NCI-H1436 treated with DMSO at 0.1 percent for 48 hours (cell line): ENCODE measurements around the gene CCT6B.
"Not testable (repeated sequence)": the region's sequence is repeated elsewhere in the genome, so short reads cannot be mapped to it uniquely, and the experiment has no call there.

Experiments
- DNase-seq: peaks from one replicate; lab custom pipeline; 2025; lab: John Stamatoyannopoulos, UW

Gene CCT6B

GRCh38 chr17:34980681-34981537 lies 19.6 kb upstream of the CCT6B start:
- DNase-seq: peak; percentile 55

DNA sequence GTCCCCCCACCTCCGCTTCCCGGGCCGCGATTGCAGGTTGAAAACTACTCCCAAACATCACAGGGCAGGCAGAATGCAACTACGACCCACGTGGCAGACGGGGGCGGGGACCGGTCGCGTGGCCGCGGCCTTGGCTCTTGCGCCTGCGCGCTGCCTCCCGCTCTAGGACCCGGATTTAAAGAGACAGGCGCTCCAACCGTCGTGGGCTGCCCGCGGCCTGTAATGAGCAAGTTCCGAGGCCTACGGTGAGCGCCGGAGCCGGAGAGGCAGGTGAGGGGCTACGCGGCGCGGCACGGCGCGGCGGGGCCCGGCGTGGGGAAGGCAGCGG lies 19.1 kb upstream of the CCT6B start, which contains the start of gene LIG3:
Gene LIG3 (plus strand): TSS at position 160 of the 328 bp plus-strand sequence. CDS start 2,494 bp downstream, outside the sequence.
- peak; percentile 74 for DNase-seq

GRCh38 chr17:34979650-34980352 lies 18.5 kb upstream of the CCT6B start:
- no peak for DNase-seq

DNA sequence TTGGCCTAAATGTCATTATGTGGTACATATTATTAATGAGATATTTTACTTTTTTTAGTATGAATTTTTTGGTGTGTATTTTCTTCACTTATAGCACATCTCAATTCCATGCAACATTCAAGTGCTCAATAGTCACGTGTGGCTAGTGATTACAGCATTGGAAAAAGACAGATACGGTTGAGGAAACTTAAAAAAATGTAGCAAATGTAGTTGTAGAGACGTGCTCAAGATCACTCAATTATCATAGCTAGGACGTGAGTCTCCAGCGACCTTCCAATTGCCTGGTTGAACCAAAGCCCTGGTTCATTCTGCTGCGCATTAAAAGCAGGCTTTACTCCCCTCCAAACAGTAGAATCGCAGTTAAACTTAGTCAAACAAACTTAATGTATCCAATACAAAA lies 17.9 kb upstream of the CCT6B start:
- no peak for DNase-seq

DNA sequence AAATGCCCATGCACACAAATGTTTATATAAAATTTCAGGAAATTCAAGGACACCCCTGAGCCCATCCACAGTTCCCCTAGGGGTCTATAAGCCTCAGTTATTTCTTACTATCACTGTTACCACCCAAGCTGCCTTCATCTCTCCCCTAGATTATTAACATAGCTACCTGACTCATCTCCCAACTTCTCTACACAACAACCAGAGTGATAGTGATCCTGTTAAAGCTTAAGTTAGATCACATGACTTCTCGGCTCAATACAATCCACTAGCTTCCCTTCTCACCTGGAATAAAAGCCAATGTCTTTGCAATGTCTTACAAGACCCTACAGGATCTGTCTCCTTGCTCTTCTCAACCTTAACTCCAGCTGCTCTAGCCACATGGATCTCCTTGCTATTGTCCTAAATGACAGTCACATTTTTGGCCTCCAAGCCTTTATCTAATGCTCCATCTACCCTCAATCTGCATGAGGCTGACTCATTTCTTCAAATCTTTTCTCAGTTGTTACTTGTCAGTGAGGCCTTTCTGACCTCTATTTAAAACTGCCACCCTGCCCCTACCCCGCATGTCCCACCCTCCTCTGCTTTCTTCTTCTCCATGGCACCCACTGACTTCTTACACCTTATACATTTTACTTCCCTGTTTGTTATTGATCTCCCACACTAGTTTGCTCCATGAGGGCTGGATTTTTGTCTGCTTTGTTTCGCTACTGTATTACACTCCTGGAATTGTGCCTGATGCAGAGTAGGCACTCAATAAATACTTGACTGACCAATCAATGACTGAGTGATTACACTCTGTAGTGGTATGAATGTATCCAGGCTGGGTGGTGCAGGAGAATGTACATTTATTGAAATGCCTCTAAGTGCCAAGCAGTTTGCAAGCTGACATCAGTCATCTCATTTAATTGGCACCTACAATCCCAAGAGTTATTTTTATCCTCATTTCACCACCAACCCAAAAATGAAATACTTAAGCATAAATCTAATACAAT lies 13.8 kb upstream of the CCT6B start:
- no peak for DNase-seq

DNA sequence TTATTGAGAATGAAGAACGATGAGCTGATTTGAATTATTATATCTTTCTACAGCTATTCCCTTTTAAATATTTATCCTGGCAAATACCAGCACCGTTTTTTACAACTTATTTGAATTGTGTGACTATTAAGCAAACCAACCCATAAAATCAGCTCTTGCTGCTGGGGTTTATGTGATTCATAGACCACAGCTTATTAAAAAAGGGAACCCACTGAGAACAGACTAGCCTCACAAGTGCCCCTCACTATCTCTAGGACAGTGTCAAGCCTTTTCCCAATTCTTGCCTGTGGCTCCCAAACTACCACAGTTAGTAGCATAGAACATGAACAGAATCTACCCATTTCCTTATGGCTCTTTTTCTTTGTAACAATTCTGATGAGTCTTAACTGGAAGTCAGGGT lies 12.9 kb upstream of the CCT6B start:
- no peak for DNase-seq

DNA sequence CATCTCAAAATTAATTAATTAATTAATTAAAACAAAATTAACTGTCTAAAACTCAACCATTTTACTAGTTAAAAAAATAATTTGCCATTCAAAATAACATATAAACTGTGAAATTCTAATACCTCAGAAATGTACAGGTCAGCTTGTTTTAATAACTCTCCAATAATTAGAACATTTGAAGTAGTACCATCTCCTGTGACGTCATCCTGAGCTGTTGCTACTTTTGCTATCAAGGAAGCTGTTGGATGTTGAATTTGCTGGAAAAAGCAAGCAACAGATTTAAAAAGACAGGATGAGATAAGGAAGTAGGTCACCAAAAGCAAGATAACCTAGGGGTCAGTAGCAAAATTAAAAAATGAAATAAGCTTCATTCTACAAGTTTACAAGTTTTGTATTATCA lies 2.8 kb downstream of the CCT6B start:
- DNase-seq: no peak

GRCh38 chr17:34950780-34951179 lies 10.5 kb downstream of the CCT6B start:
- DNase-seq: not testable (repeated sequence)

DNA sequence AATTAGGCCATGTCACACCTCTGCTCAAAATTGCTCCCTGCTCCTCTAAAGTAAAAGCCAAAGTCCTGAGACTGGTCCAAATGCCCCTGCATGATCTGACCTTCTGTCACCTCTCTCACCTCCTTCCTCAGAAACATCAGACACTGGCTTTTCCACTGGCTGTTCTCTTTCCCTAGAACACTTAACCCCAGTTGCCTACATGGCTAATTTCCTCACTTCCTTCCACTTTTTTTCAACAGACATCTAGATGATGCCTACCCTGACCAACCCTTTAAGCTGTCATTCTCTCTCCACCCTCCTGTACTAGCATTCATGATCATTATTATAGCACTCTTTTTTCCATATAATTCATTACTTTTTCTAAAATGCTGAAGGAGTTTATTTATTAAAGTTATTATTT lies 31.0 kb downstream of the CCT6B start:
- no peak for DNase-seq

DNA sequence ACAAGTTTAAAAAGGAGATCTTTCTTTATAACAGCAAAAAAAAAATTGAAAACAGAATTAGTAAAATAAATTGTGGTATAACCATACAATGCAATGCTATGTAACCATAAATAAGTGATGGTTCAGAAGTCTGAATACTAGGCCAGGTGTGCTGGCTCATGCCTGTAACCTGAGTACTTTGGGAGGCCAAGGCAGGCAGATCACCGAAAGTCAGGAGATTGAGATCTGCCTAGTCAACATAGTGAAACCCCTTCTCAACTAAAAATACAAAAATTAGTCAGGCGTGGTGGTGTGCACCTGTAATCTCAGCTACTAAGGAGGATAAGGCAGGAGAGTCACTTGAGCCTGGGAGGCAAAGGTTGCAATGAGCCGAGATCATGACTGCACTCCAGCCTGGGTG lies 34.6 kb downstream of the CCT6B start:
- no peak for DNase-seq

DNA sequence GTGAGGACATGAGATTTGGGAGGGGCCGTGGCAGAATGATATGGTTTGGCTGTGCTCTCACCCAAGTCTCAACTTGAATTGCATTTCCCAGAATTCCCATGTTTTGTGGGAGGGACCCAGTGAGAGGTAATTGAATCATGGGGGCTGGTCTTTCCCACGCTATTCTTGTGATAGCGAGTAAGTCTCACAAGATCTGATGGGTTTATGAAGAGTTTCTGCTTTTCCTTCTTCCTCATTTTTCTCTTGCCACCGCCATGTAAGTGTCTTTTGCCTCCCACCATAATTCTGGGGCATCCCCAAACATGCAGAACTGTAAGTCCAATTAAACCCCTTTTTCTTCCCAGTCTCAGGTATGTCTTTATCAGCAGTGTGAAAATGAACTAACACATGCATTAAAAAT lies 40.6 kb downstream of the CCT6B start:
- DNase-seq: no peak

DNA sequence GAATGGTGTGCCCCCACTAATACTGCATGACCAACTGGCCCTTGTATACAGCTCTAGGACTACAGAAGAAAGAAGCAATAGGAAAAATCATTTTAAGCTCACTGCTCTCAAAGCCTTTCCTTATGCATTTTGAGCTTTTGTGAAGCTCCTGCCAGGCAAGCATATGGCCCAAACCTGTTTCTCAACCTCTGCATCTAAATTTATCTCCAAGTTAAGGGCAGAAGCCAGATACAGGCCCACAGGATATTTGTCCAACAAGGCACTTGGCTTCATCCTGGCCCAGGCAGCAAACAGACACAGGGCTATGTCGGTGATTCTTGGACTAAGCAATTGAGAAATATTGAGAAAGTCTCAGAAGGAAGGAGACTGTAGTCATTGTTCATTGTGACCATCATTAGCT lies 43.9 kb downstream of the CCT6B start:
- no peak for DNase-seq

DNA sequence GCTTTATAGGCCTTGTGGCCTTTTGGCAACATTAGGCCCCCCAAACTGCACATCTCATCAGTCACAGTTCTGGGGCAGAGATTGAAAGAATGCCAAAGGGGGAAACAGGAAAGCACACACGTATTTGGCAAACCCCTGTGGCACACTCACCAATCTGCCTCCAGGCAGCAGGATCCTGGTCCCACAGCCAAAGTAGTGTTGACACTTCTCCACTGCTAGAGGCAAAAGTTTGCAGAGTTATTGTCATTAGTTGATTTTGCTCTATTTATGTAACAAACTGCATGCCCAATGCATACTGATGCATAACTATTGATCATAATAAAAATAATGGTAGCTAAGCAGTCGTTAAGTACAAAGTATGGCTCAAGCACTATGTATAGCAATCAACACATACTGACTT lies 45.1 kb downstream of the CCT6B start:
- no peak for DNase-seq

- no peak for DNase-seq
Measured at GRCh38 chr17:34913001-34913400, 48.3 kb downstream of the CCT6B start.

DNA sequence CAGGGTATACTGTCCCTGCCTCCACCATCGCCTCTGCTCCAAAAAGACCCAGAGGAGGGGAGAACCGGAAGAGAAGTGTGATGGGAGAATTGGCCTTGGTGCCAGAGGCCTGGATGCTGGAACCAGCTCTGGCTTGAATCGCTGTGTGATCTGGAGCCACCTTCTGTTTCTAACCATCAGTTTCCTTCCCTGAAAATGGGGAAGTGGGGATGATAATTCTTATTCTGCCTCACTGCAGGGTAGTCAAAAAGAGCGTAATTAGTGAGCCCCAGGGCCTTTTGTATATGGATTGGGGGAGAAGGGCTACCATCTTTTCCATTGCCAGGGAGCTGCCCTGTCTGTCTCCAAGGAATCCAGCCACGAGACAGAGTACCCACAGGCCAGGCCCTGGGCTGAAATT lies 52.2 kb downstream of the CCT6B start:
- DNase-seq: no peak

GRCh38 chr17:34902831-34903547 lies 58.3 kb downstream of the CCT6B start:
- DNase-seq: no peak

DNA sequence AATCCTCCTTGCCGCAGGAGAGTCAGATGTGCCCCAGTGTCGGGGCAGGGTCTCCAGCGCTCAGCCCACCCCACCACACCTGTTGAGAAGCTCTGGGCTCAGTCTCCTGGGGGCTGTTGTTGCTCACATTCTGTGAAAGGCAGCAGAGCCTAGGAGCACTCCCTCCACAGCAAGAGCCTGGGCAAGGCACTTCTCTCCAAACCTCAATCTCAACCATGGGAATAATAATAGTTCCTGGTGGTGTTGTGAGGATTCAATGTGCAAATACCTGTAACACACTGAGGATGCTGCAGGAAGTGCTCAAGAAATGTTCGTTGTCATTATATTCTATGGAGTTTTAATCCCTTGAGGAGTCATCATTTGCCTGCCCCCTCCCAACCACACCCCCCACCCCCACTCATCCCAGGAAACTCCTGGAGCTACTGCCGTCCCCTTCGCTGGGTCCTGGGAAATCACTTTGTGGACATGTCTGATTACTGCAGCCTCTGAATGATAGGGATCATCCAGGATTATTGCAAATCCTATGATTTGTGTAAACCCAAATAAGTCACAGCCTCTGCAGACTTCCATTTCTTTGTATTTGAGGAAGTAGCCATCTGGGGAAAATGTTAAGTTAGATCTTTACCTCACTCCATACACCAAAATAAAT lies 61.5 kb downstream of the CCT6B start:
- no peak for DNase-seq

GRCh38 chr17:34895383-34895782 lies 65.9 kb downstream of the CCT6B start:
- DNase-seq: no peak

- no peak for DNase-seq
Measured at GRCh38 chr17:34894964-34895363, 66.3 kb downstream of the CCT6B start.

GRCh38 chr17:34892461-34893249 lies 68.6 kb downstream of the CCT6B start:
- no peak for DNase-seq
